NOMO-1 treated with dmso at 0.1 percent for 144 hours (cell line): Measurements from ENCODE around the gene SFXN2.
A peak's percentile ranks its signal among the peaks of the same experiment; 100 is the strongest.
"Not testable (repeated sequence)": the region's sequence is repeated elsewhere in the genome, so short reads cannot be mapped to it uniquely, and the experiment has no call there.

Experiments used
- DNase-seq: peaks from one replicate; lab custom pipeline; 2025; ENCODE audit not compliant: unreplicated experiment; lab: John Stamatoyannopoulos, UW

The SFXN2 gene

GRCh38 chr10:102720337-102720736, 5.9 kb downstream of the SFXN2 start:
- no peak for DNase-seq

- DNase-seq: no peak
Observed at GRCh38 chr10:102720775-102721301, 6.4 kb downstream of the SFXN2 start.

DNA sequence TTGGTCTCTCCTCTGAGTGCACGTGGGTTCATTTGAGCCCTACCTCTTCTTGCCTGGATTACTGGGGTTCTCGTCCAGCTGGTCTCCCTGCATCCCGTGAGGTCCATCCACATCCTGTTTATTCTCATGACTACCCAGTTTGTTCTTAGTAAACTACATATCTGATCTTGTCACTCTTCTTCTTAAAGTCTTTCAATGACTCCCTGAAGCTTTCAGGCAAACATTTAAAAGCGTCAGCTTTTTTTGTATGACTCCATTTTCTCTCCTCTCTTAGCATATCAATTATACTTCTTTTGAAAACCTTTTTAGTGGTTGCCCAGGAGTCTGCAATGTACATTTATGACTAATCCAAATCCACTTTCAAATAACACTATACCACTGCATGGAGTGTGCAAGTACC, 7.5 kb downstream of the SFXN2 start:
- DNase-seq: no peak

DNA sequence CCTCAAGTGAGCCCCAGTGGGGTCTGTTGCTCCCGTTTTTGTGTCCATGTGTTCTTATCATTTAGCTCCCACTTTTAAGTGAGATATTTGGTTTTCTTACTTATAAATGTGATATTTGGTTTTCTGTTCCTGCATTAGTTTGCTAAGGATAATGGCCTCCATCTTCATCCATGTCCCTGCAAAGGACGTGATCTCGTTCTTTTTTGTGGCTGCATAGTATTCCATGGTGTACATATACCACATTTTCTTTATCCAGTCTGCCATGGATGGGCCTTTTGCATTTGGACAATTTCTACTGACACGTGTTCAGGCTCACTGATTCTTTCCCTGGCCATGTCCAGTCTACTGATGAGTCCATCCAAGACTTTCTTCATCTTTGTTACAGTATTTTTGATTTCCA, 9.6 kb downstream of the SFXN2 start:
- DNase-seq: no peak

- DNase-seq: no peak
Observed at GRCh38 chr10:102726274-102726673, 11.8 kb downstream of the SFXN2 start.

DNA sequence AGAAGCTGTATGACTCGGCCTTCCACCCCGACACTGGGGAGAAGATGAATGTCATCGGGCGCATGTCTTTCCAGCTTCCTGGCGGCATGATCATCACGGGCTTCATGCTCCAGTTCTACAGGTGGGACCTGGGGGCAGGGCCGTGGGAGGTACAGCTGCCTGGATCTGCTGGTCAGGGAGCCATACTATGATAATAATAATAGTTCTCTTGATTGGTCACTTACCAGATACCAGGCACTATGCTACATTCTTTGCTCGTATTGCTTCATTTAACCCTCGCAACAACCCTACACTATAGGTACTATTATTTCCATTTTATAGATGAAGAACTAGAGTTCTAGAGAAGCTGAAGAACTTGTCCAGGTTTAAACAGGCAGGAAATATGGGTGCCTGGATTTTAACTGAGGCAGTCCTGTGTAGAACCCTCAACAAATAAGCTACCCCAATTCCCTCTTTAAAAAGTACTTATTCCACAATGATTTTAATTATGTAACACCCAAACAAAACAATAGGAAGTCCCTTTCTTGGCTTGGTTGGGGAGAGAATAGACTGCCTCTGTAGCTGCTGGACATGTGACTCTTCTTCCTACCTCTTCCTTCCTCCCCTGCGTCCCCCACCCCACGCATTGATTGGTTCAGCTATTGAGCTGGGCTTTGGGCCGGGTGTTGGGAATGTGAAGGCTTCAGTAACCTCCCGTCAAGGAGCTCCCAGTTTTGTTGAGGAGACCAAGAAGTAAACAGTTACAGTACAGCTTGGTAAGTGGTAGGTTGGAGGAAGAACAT, 12.8 kb downstream of the SFXN2 start:
- no peak for DNase-seq

GRCh38 chr10:102729029-102730026, 14.9 kb downstream of the SFXN2 start:
- DNase-seq: no peak

DNA sequence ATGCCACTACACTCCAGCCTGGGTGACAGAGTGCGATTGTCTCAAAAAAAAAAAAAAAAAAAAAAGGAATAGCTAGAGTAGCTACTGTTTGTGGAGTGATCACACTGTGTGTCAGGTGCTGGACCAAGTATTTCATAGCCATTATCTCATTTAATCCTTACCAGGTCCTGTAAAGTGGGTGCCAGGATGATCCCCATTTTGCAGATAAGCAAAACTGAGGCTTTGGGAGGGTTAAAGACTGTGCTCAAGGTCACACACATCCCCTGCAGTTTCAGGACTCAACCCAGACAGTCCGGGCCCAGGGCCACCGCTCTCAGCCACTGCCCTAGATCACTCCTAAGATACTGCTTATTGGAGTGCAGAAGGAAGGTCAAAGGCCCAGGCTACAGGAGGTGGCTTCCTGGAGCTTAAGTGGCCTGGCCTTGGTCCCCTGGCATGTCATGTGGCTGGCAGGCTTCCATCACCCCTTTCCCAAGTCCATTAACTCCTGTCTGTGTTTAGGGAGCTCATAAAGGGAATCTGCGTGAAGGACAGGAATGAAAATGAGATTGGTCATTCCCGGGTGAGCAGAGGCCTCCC, 16.9 kb downstream of the SFXN2 start:
- no peak for DNase-seq

DNA sequence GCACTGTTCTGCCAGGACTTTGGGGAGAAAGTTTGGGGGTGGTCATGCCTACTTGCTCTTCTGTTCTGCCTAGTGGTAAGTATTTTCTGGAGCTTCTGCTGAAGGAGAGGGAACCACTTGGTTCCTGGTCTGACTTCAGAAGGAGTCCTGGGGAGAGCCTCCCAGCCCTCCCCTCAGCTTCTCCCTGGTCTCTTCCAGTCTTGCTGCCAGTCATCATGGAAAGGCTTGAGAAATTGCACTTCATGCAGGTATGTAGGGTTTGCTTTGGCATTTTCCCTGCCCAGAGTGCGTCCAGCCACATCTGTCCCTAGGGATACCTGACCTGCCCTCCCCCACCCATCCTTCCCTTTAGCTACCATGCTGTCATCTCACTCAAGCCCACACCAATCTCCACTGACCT, 18.2 kb downstream of the SFXN2 start:
- DNase-seq: no peak

- DNase-seq: no peak
Observed at GRCh38 chr10:102735065-102735562, 20.7 kb downstream of the SFXN2 start.

- DNase-seq: peak; percentile 52
Observed at GRCh38 chr10:102738692-102739121, 24.3 kb downstream of the SFXN2 start.

GRCh38 chr10:102740229-102740628, 25.8 kb downstream of the SFXN2 start:
- DNase-seq: no peak

- DNase-seq: no peak
Observed at GRCh38 chr10:102741726-102742237, 27.3 kb downstream of the SFXN2 start.

- not testable (repeated sequence) for DNase-seq
Observed at GRCh38 chr10:102742313-102742712, 27.9 kb downstream of the SFXN2 start.

DNA sequence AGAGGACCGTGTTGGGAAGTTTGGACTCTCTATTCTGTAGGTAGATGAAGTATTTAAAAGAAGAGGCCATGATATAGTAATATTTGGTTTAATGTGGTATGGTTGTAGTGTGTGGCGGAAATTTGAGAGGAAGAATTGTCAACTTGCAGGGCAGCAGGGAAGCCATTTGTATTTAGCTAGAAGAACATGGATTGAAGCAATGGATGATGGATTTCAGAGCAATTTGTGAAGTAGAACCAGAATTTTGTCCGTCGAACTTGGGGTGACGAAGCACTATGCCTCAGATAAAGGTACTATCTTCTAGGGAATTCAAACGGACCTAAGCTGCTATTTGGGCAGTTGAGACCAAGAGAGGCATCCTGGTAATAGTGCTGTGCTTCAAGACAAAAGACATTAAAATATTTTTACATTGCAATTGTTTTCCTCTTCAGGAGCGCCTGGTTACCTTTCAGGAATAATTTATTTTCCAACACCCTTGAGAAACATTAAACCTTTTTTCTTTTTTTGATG, 28.7 kb downstream of the SFXN2 start:
- DNase-seq: no peak

DNA sequence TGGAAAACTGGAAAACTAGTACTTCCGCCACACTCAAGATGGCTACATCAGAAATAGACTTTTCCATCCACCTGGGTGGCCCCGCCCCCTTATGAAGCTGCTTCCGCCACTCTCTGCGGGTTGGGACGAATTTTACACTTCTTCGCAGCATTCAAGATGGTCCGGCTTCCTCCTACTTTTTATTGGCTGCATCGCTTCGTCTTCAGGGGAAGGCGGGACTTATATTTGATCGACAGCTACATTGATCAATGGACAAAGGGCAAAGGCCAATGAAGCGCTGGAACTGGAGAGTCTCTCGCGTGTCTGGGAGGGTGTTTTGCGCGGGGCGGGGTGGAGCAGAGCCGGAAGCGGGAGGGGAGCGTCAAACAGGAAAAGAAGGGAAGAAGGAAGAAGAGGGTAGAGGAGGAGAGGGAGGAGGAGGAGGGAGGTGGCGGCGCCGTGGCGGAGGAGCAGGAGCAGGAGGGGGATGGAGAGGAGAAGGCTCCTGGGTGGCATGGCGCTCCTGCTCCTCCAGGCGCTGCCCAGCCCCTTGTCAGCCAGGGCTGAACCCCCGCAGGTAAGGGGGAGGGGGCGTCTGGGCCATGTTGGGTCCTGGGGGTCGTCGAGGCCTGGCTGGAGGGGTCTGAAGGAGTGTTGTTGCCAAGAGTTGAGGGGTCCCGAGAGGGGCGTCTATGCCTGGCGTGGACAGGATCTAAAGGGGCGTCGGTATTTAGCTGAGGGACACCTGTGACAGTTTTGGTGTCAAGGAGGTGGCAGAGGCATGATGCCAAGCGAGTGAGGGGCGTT, 29.3 kb downstream of the SFXN2 start, which contains the start of gene WBP1L:
WBP1L (plus strand) TSS at position 361 of the 786 bp plus-strand sequence; CDS start at position 467, 106 bp downstream.
- peak; percentile 95 for DNase-seq

- no peak for DNase-seq
Observed at GRCh38 chr10:102744374-102745051, 30.1 kb downstream of the SFXN2 start.

DNA sequence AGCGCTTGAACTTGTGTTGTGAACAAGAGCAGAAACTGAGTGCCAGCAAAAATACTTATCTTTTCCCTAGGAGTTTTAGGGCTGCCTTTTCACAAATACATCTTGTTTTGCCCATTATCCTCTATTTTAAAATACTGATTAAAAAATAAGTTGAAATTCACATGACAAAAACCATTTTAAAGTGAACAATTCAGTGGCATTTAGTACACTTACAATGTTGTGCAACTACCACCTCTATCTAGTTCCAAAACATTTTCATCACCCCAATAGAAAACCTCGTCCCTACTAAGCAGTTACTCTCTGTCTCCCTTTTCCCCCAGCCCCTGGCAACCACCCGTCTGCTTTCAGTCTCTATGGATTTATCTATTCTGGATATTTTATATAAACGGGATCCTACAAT, 30.7 kb downstream of the SFXN2 start:
- no peak for DNase-seq

GRCh38 chr10:102752266-102752930, 38.0 kb downstream of the SFXN2 start:
- DNase-seq: no peak
